Fibroblast of lung (primary cell): Measurements from ENCODE around the gene CCDC148.

Experiments
- CTCF ChIP-seq, 2 donors: IDR thresholded peaks in 1 of 2; conservative IDR thresholded peaks in 1 of 2; 1 replicate in 1 of 2; 2 replicates in 1 of 2; pipeline ENCODE4 v1.5.1; 2011 to 2012; ENCODE audit warnings: low read length in 2 of 2, control low read depth in 1 of 2, inconsistent platforms in 1 of 2, low read depth in 1 of 2, mild to moderate bottlenecking in 1 of 2
- EZH2 ChIP-seq: IDR thresholded peaks from 2 replicates; pipeline ENCODE4 v1.5.1; 2012; ENCODE audit warnings: low read length, control low read depth, mild to moderate bottlenecking; ENCODE audit errors: missing control alignments

DNA sequence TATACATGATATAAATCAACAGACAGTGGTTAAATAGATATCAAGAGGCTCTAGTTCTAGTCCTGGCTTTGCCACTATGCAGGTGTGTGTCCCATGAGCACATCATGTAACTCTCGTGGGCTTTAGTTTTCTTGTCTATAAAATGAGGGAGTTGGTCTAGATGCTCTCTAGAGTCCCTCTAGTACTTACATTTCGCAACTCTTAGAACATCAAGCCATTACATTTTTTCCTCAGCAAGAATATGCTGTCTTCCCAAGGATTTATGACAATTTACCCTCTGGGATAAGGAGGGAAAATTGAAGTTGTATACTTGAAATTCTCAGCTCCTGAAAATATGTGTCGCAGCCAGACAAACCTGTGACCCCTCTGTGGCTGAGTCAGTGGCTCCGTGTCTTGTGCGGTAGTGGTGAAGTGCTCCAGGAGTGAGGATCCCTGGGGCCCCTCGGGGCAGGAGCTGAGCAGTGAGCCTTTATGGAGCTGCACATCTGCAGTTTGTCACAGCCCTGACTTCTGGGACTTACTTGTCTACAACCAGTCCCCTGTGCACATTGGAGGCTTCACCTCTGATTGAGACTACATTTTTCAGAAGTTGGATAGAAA lies 7.0 kb upstream of the CCDC148 start:
- TF ChIP-seq CTCF (conservative IDR thresholded peaks at IDR 0.05 in 1 of 2, IDR thresholded peaks at IDR 0.05 in 1 of 2; ENCODE audit: low read depth in 1 of 2, low read length in 2 of 2), result no peak
- TF ChIP-seq EZH2, result no peak
